ENCODE measurements around the gene ADAMTS16. TPM values are rescaled to one million over a fixed set of nuclear protein-coding genes. Genes with fewer than 3 reads are reported as not detected.

ADAMTS16 gene
- total RNA-seq, 1 experiment from 2014 or later, result 0.11 TPM

DNA sequence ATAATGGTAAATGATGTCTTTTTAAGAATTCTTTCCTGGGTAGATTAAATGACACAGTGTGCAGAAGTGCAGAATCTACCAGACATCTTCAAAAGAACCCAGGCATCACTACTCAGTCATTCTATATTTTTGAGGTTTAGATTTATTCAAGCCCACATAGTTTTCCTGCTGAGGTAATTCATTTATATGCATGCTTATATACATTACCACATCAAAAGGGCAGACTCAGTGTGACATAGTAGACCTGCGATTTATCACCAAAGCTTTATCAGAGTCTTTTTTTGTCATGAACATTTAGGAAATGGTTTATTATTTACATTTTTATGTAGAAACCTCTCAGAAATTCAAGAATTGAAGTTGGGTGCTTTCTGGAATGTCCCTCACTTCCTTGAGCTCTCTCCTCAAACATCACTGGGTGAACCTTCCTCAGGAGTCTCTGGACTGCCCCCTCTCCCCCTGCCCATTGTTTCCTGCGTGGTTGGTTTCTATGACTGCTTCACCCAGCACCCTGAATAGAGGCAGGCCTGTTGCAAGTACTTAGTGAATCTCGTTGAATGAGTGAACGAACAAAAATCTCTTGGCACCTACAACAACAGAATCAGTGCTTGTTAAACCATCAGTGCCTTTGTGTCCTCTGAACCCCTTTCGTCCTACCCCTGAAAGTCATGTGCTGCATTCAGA lies 42.5 kb downstream of the ADAMTS16 start:
- no peaks in the 10 kb centered on the region for H3K36me3 ChIP-seq (ENCODE audit: control insufficient read depth, insufficient read depth, low read length)
- Mint-ChIP-seq H3K27me3 (ENCODE audit: insufficient read depth, unreplicated experiment) (no peaks in the 10 kb centered on the region), H3K9me3 (ENCODE audit: unreplicated experiment) (no peaks in the 10 kb centered on the region), H3K4me1 (ENCODE audit: low read depth, unreplicated experiment) (no peaks in the 10 kb centered on the region), H3K4me3 (ENCODE audit: unreplicated experiment) (no peak overlapping the region), H3K27ac (ENCODE audit: unreplicated experiment) (no peak overlapping the region), H3K36me3 (ENCODE audit: insufficient read depth, unreplicated experiment) (no peaks in the 10 kb centered on the region)
- DNase-seq, result no peak
- no peaks in the 10 kb centered on the region for H3K27me3 ChIP-seq (replicated peaks; ENCODE audit: control insufficient read depth, insufficient read depth, low read length)
- peaks cover 9% of the 10 kb centered on the region for H3K4me1 ChIP-seq
- no TSS peak for BruUV-seq (replicated peaks)
- POLR2A ChIA-PET, result no interaction called here
- TF ChIP-seq, protein P1, sequence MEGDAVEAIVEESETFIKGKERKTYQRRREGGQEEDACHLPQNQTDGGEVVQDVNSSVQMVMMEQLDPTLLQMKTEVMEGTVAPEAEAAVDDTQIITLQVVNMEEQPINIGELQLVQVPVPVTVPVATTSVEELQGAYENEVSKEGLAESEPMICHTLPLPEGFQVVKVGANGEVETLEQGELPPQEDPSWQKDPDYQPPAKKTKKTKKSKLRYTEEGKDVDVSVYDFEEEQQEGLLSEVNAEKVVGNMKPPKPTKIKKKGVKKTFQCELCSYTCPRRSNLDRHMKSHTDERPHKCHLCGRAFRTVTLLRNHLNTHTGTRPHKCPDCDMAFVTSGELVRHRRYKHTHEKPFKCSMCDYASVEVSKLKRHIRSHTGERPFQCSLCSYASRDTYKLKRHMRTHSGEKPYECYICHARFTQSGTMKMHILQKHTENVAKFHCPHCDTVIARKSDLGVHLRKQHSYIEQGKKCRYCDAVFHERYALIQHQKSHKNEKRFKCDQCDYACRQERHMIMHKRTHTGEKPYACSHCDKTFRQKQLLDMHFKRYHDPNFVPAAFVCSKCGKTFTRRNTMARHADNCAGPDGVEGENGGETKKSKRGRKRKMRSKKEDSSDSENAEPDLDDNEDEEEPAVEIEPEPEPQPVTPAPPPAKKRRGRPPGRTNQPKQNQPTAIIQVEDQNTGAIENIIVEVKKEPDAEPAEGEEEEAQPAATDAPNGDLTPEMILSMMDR (IDR thresholded peaks at IDR 0.05; ENCODE audit: insufficient read depth in 1 of 2, low read depth in 1 of 2, low read length in 1 of 2, severe bottlenecking in 1 of 2, unreplicated experiment in 1 of 2), result no peak
- H3K9me3 ChIP-seq, result no peaks in the 10 kb centered on the region
- CTCF ChIA-PET, result no interaction called here
- H3K4me3 ChIP-seq (ENCODE audit: low read depth, low read length), result no peak overlapping the region
- intact Hi-C loops (cut with micrococcal nuclease; ENCODE audit: unreplicated experiment), result no loop called here

DNA sequence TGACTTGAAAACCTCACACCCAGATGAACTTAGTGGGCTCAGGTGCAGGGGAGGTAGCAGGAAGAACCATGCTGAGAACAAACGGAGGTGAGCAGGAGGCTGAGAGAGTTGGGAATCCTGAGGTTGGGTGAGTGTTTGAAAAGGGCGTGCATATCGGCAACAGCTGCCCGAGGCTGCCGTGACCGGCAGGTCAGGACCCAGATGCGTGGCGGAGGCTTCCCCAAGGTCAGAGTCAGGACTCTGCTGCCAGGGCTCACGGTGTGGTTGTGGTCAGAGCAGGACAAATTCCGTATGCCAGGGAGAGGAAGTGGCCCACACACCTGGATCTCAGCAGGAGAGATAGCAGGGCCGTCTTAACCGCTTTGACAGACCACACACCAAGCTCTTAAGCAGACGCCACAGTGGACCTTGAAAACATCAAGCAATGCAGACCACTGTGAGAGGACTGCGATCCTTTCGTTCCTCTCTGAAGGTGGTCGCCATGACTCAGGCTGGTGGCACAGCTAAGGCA lies 43.1 kb downstream of the ADAMTS16 start:
- Mint-ChIP-seq H3K27me3 (ENCODE audit: insufficient read depth, unreplicated experiment) (no peaks in the 10 kb centered on the region), H3K4me1 (ENCODE audit: low read depth, unreplicated experiment) (no peaks in the 10 kb centered on the region), H3K36me3 (ENCODE audit: insufficient read depth, unreplicated experiment) (no peaks in the 10 kb centered on the region), H3K4me3 (ENCODE audit: unreplicated experiment) (no peak overlapping the region), H3K9me3 (ENCODE audit: unreplicated experiment) (no peaks in the 10 kb centered on the region), H3K27ac (ENCODE audit: unreplicated experiment) (no peak overlapping the region)
- Histone ChIP-seq H3K4me3 (ENCODE audit: low read depth, low read length) (no peak overlapping the region), H3K27me3 (replicated peaks; ENCODE audit: control insufficient read depth, insufficient read depth, low read length) (no peaks in the 10 kb centered on the region), H3K36me3 (ENCODE audit: control insufficient read depth, insufficient read depth, low read length) (no peaks in the 10 kb centered on the region), H3K4me1 (peaks cover 3% of the 10 kb centered on the region), H3K9me3 (no peaks in the 10 kb centered on the region)
- TF ChIP-seq, protein P1 (IDR thresholded peaks at IDR 0.05; ENCODE audit: insufficient read depth in 1 of 2, low read depth in 1 of 2, low read length in 1 of 2, severe bottlenecking in 1 of 2, unreplicated experiment in 1 of 2), result no peak
- intact Hi-C loops (cut with micrococcal nuclease; ENCODE audit: unreplicated experiment), result no loop called here
- POLR2A ChIA-PET, result no interaction called here
- no TSS peak for BruUV-seq (replicated peaks)
- CTCF ChIA-PET, result no interaction called here
- DNase-seq, result no peak

DNA sequence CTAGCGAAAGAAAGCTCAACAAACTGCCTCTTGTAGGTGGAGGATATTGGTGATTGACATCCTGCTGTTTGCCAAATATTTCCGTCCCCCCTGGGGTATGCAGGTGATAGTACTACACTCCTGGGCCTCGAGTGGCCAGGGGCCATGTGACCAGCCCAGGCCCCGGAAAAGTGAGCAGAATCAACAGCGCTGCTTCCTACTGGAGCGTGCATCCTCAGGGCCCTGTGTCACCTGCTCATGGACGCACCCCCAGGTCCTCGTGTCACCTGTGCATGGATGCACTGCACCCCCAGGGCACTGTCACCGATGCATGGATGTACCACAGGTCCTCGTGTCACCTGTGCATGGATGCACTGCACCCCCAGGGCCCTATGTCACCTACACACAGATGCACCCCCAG lies 43.8 kb downstream of the ADAMTS16 start:
- Histone ChIP-seq H3K4me3 (ENCODE audit: low read depth, low read length) (no peak overlapping the region), H3K36me3 (ENCODE audit: control insufficient read depth, insufficient read depth, low read length) (no peaks in the 10 kb centered on the region), H3K9me3 (no peaks in the 10 kb centered on the region), H3K4me1 (no peaks in the 10 kb centered on the region), H3K27me3 (replicated peaks; ENCODE audit: control insufficient read depth, insufficient read depth, low read length) (no peaks in the 10 kb centered on the region)
- ChIA-PET CTCF (no interaction called here), POLR2A (no interaction called here)
- no peaks in the 10 kb centered on the region for H3K27me3 Mint-ChIP-seq (ENCODE audit: insufficient read depth, unreplicated experiment)
- H3K36me3 Mint-ChIP-seq (ENCODE audit: insufficient read depth, unreplicated experiment), result no peaks in the 10 kb centered on the region
- TF ChIP-seq, protein P1 (IDR thresholded peaks at IDR 0.05; ENCODE audit: insufficient read depth in 1 of 2, low read depth in 1 of 2, low read length in 1 of 2, severe bottlenecking in 1 of 2, unreplicated experiment in 1 of 2), result no peak
- H3K27ac Mint-ChIP-seq (ENCODE audit: unreplicated experiment), result no peak overlapping the region
- no peak overlapping the region for H3K4me3 Mint-ChIP-seq (ENCODE audit: unreplicated experiment)
- H3K4me1 Mint-ChIP-seq (ENCODE audit: low read depth, unreplicated experiment), result no peaks in the 10 kb centered on the region
- intact Hi-C loops (cut with micrococcal nuclease; ENCODE audit: unreplicated experiment), result no loop called here
- H3K9me3 Mint-ChIP-seq (ENCODE audit: unreplicated experiment), result no peaks in the 10 kb centered on the region
- no peak for DNase-seq
- BruUV-seq (replicated peaks), result no TSS peak

All from Caco-2 (cell line).